ENCODE data around the gene GSTM1.

DNA sequence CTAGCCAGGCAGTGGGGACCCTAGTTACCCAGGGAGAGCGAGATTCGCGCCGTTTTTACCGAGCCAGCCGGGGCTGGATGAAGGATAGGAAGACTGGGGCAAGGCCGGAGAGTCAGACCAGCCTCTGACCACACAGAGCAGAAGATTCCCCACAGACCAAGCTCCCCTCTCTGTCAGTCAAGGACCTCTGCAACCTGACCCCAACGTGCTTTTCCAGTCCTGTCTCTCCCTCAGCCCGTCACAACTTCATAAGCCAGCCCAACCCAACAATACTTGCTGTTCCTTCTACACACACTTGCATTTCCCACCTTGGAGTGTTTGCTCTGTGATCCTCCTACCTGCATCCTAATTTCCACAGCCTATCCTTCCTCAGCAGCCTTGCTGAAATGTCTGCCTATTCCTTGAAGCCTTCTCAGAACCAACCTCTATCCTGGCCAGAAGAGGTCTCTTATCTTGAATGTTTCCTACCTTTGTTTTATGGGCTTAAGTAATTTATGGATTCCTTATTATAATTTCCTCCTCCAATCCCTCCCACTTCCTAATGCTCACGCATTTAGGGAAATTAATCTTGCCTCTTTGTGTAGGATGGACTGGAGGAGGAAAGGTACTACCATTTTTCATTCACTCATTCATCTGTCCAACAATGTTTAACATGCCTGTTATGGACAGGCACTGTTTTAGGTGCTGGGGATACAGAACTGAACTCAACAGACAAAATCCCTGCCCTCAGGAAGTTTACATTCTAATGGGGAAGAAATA, 53.2 kb downstream of the GSTM1 start, which contains the start of gene GSTM3:
- TF ChIP-seq, protein P1, sequence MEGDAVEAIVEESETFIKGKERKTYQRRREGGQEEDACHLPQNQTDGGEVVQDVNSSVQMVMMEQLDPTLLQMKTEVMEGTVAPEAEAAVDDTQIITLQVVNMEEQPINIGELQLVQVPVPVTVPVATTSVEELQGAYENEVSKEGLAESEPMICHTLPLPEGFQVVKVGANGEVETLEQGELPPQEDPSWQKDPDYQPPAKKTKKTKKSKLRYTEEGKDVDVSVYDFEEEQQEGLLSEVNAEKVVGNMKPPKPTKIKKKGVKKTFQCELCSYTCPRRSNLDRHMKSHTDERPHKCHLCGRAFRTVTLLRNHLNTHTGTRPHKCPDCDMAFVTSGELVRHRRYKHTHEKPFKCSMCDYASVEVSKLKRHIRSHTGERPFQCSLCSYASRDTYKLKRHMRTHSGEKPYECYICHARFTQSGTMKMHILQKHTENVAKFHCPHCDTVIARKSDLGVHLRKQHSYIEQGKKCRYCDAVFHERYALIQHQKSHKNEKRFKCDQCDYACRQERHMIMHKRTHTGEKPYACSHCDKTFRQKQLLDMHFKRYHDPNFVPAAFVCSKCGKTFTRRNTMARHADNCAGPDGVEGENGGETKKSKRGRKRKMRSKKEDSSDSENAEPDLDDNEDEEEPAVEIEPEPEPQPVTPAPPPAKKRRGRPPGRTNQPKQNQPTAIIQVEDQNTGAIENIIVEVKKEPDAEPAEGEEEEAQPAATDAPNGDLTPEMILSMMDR (conservative IDR thresholded peaks at IDR 0.05; ENCODE audit: low read depth, low read length), result peak; percentile 30; the same call in 1 of the 2 replicates
- no peak for TF ChIP-seq EZH2 (IDR thresholded peaks at IDR 0.05; ENCODE audit: low read length, unreplicated experiment)

Data from PC-3 (cell line).